Measurements from ENCODE around the gene PSMB5. TPM values are rescaled to one million over a fixed set of nuclear protein-coding genes. Genes with fewer than 3 reads are reported as not detected.

The PSMB5 gene
- total RNA-seq, 1 experiment from 2014 or later, result 172 TPM

- H3K9me3 ChIP-seq, result no peaks in the 10 kb centered on the region
- peaks cover 34% of the 10 kb centered on the region for H3K36me3 Mint-ChIP-seq (ENCODE audit: insufficient read depth, unreplicated experiment)
- H3K4me1 Mint-ChIP-seq (ENCODE audit: low read depth, unreplicated experiment), result peaks cover 13% of the 10 kb centered on the region
- POLR2A ChIA-PET, result interaction anchor here (0.6 to 2.6 kb wide), 15 partner anchors 10 to 1230 kb away, joined by 3 to 35 read pairs (median 4); partner anchors contain the start of genes ACIN1, C14orf119 and PRMT5
- DNase-seq, result peak; percentile 94 to 97
- no peaks in the 10 kb centered on the region for H3K27me3 Mint-ChIP-seq (ENCODE audit: insufficient read depth, unreplicated experiment)
- H3K27ac Mint-ChIP-seq (ENCODE audit: unreplicated experiment), result no peak within 1 kb of the TSS
- H3K27me3 ChIP-seq (replicated peaks; ENCODE audit: control insufficient read depth, insufficient read depth, low read length), result no peaks in the 10 kb centered on the region
- no peak within 1 kb of the TSS for H3K4me3 Mint-ChIP-seq (ENCODE audit: unreplicated experiment)
- intact Hi-C loops (cut with micrococcal nuclease; ENCODE audit: unreplicated experiment), result loop anchor here (1.0 to 5.0 kb wide), 2 partner anchors 9 to 110 kb away; partner anchors contain the start of gene LRP10
- peak in 1 of 2 experiments; percentile 0 for TF ChIP-seq CTCF (IDR thresholded peaks at IDR 0.05; ENCODE audit: insufficient read depth in 1 of 2, low read depth in 1 of 2, low read length in 1 of 2, severe bottlenecking in 1 of 2, unreplicated experiment in 1 of 2)
- H3K4me3 ChIP-seq (ENCODE audit: low read depth, low read length), result peak within 1 kb of the TSS; percentile 94
- H3K4me1 ChIP-seq, result peaks cover 27% of the 10 kb centered on the region
- H3K9me3 Mint-ChIP-seq (ENCODE audit: unreplicated experiment), result no peaks in the 10 kb centered on the region
- H3K36me3 ChIP-seq (ENCODE audit: control insufficient read depth, insufficient read depth, low read length), result 0 out of 2 replicates have a peak, but pooled peaks cover 4% of the 10 kb centered on the region
- CTCF ChIA-PET, result interaction anchor here (0.7 to 3.2 kb wide), 9 partner anchors 10 to 138 kb away, joined by 3 to 37 read pairs (median 4); partner anchors contain the start of genes HAUS4 and PRMT5
- no TSS peak for BruUV-seq (replicated peaks)
Observed at GRCh38 chr14:22982477-22983245, 52.0 kb downstream of the PSMB5 start, which contains the start of gene AJUBA. TSS of gene AJUBA (minus strand) at chr14:22982551. CDS start at chr14:22982266, 285 bp downstream.

GRCh38 chr14:22981876-22982476 lies 52.7 kb downstream of the PSMB5 start:
- Histone ChIP-seq H3K9me3 (no peaks in the 10 kb centered on the region), H3K4me1 (peaks cover 32% of the 10 kb centered on the region), H3K27me3 (replicated peaks; ENCODE audit: control insufficient read depth, insufficient read depth, low read length) (no peaks in the 10 kb centered on the region), H3K4me3 (ENCODE audit: low read depth, low read length) (peak overlapping the region; percentile 94), H3K36me3 (ENCODE audit: control insufficient read depth, insufficient read depth, low read length) (0 out of 2 replicates have a peak, but pooled peaks cover 4% of the 10 kb centered on the region)
- peaks cover 19% of the 10 kb centered on the region for H3K4me1 Mint-ChIP-seq (ENCODE audit: low read depth, unreplicated experiment)
- no peak overlapping the region for H3K27ac Mint-ChIP-seq (ENCODE audit: unreplicated experiment)
- TF ChIP-seq CTCF (IDR thresholded peaks at IDR 0.05; ENCODE audit: insufficient read depth in 1 of 2, low read depth in 1 of 2, low read length in 1 of 2, severe bottlenecking in 1 of 2, unreplicated experiment in 1 of 2), result no peak
- no peak overlapping the region for H3K4me3 Mint-ChIP-seq (ENCODE audit: unreplicated experiment)
- peaks cover 41% of the 10 kb centered on the region for H3K36me3 Mint-ChIP-seq (ENCODE audit: insufficient read depth, unreplicated experiment)
- ChIA-PET POLR2A (interaction anchor here (0.6 to 2.6 kb wide), 11 partner anchors 10 to 113 kb away, joined by 3 to 35 read pairs (median 5); partner anchors contain the start of genes ACIN1, C14orf119 and PRMT5), CTCF (interaction anchor here (0.6 to 3.2 kb wide), 10 partner anchors 9 to 139 kb away, joined by 3 to 37 read pairs (median 5); partner anchors contain the start of gene PRMT5)
- TSS peak; percentile 4 for BruUV-seq (replicated peaks)
- no peaks in the 10 kb centered on the region for H3K27me3 Mint-ChIP-seq (ENCODE audit: insufficient read depth, unreplicated experiment)
- intact Hi-C loops (cut with micrococcal nuclease; ENCODE audit: unreplicated experiment), result loop anchor here (5.0 kb wide), 1 partner anchor 110 kb away; the partner anchor contains the start of gene LRP10
- DNase-seq, result no peak
- no peaks in the 10 kb centered on the region for H3K9me3 Mint-ChIP-seq (ENCODE audit: unreplicated experiment)
